ENCODE results near the gene LRRIQ1.

Gene LRRIQ1

DNA sequence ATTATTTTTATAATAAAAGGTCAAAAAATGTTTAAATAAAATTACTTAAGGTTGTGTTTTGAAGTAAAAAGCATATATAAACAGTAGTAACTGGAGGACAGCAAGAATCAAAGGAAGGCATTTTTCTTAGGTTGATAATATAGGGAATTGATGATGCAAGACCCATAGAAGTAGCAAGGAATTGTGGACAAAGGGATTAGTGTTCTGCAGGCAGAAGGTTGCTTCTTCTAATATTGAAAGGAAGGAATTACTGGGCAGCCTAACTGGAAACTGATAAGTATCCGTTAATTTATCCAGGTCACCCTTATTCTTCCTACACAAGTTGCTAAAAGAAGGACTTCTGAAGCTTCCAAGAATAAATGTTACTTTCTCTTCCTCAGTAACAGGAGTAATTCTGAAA lies 189.3 kb downstream of the LRRIQ1 start:
- ChIA-PET CTCF (no interaction called here), POLR2A (no interaction called here)
- Histone ChIP-seq H3K9me3 (ENCODE audit: control extremely low read depth in 1 of 5, control insufficient read depth in 4 of 5, insufficient read depth in 2 of 5, low read depth in 1 of 5, low read length in 4 of 5) (peaks cover 0 to 2% (median 0%) of the 10 kb centered on the region in 5 experiments), H3K4me1 (ENCODE audit: control extremely low read depth in 1 of 4, control insufficient read depth in 4 of 4, insufficient read depth in 4 of 4, low read length in 3 of 4) (no peaks in the 10 kb centered on the region), H3K27me3 (replicated peaks in 2 of 5; ENCODE audit: control insufficient read depth in 4 of 5, insufficient read depth in 5 of 5, low read length in 4 of 5) (no peaks in the 10 kb centered on the region), H3K36me3 (ENCODE audit: control insufficient read depth in 4 of 4, insufficient read depth in 4 of 4, low read length in 3 of 4) (no peaks in the 10 kb centered on the region), H3K4me3 (ENCODE audit: control insufficient read depth in 1 of 7, extremely low read depth in 1 of 7, insufficient read depth in 4 of 7, low read depth in 2 of 7, low read length in 6 of 7) (no peak overlapping the region), H3K27ac (ENCODE audit: insufficient read depth in 1 of 2, low read depth in 1 of 2, low read length in 2 of 2, poor library complexity in 1 of 2, severe bottlenecking in 2 of 2) (no peak overlapping the region)
- WGBS (ENCODE audit: insufficient coverage), result 100% methylated on average over 1 of the region's 1 CpG
- DNase-seq, result no peak

DNA sequence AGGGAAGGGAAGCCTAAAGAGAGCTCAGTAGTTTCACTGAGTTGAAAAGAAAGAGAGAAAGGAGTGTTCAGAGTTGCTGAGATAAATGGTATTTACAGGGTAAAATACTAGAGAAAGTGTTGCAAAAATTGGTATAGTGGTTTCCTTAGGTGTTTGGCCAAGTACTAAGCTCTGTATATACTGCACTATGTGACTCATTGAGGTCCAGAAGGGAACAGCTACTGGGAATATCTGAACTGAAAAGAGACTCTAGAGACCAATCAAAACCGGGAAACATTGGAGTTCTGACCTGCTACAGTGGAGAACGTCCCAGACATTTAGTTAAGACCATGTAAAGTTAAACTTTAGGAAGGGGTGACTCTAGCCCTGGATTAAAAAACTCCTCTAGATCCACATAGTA lies 201.2 kb downstream of the LRRIQ1 start:
- no peaks in the 10 kb centered on the region for H3K4me1 ChIP-seq (ENCODE audit: control extremely low read depth in 1 of 4, control insufficient read depth in 4 of 4, insufficient read depth in 4 of 4, low read length in 3 of 4)
- no peaks in the 10 kb centered on the region for H3K36me3 ChIP-seq (ENCODE audit: control insufficient read depth in 4 of 4, insufficient read depth in 4 of 4, low read length in 3 of 4)
- no peak for DNase-seq
- no peak overlapping the region for H3K27ac ChIP-seq (ENCODE audit: insufficient read depth in 1 of 2, low read depth in 1 of 2, low read length in 2 of 2, poor library complexity in 1 of 2, severe bottlenecking in 2 of 2)
- ChIA-PET POLR2A (no interaction called here), CTCF (no interaction called here)
- peaks cover 0 to 3% (median 0%) of the 10 kb centered on the region in 5 experiments for H3K27me3 ChIP-seq (replicated peaks in 2 of 5; ENCODE audit: control insufficient read depth in 4 of 5, insufficient read depth in 5 of 5, low read length in 4 of 5)
- H3K9me3 ChIP-seq (ENCODE audit: control extremely low read depth in 1 of 5, control insufficient read depth in 4 of 5, insufficient read depth in 2 of 5, low read depth in 1 of 5, low read length in 4 of 5), result no peaks in the 10 kb centered on the region
- 83% methylated on average over 2 of the region's 2 CpGs for WGBS (ENCODE audit: insufficient coverage)
- no peak overlapping the region for H3K4me3 ChIP-seq (ENCODE audit: control insufficient read depth in 1 of 7, extremely low read depth in 1 of 7, insufficient read depth in 4 of 7, low read depth in 2 of 7, low read length in 6 of 7)

DNA sequence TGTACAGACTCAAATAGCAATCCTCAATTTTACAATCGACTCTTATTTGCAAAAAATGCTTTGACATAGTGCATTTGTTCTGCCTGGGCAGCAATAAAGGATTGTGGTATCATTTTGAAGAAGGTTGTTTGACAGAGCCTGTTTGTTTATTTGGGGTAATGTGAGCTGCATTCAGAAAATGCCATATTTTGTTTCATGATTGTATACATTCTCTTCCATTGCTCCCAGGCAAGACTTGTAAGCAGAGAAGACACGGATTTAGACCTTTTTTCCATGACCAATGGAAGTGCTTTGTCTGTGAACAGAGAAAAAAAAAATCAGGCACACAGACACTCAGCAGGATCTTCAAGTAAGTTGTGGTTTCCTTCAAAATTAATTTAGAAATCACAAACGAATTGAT lies 208.4 kb downstream of the LRRIQ1 start:
- Histone ChIP-seq H3K36me3 (ENCODE audit: control insufficient read depth in 4 of 4, insufficient read depth in 4 of 4, low read length in 3 of 4) (no peaks in the 10 kb centered on the region), H3K4me3 (ENCODE audit: control insufficient read depth in 1 of 7, extremely low read depth in 1 of 7, insufficient read depth in 4 of 7, low read depth in 2 of 7, low read length in 6 of 7) (no peak overlapping the region), H3K27me3 (replicated peaks in 2 of 5; ENCODE audit: control insufficient read depth in 4 of 5, insufficient read depth in 5 of 5, low read length in 4 of 5) (peaks cover 0 to 7% (median 6%) of the 10 kb centered on the region in 5 experiments), H3K27ac (ENCODE audit: insufficient read depth in 1 of 2, low read depth in 1 of 2, low read length in 2 of 2, poor library complexity in 1 of 2, severe bottlenecking in 2 of 2) (no peak overlapping the region), H3K4me1 (ENCODE audit: control extremely low read depth in 1 of 4, control insufficient read depth in 4 of 4, insufficient read depth in 4 of 4, low read length in 3 of 4) (no peaks in the 10 kb centered on the region), H3K9me3 (ENCODE audit: control extremely low read depth in 1 of 5, control insufficient read depth in 4 of 5, insufficient read depth in 2 of 5, low read depth in 1 of 5, low read length in 4 of 5) (no peaks in the 10 kb centered on the region)
- ChIA-PET CTCF (no interaction called here), POLR2A (no interaction called here)
- 70% methylated on average over 2 of the region's 3 CpGs for WGBS (ENCODE audit: insufficient coverage)
- no peak for DNase-seq

DNA sequence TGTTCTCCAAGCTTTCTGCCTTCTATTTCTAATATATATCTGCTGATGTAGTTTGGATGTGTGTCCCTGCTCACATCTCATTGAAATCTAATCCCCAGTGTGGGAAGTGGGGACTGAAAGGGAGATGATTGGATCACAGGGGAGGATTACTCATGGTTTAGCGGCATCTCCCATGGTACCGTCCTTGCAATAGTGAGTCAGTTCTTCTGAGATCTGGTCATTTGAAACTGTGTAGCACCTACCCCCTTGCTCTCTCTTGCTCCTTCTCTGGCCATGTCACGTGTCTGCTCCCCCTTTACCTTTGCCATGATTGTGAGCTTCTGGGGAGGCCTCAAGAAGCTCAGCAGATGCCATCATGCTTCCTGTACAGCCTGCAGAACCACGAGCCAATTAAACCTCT lies 217.7 kb downstream of the LRRIQ1 start:
- H3K27ac ChIP-seq (ENCODE audit: insufficient read depth in 1 of 2, low read depth in 1 of 2, low read length in 2 of 2, poor library complexity in 1 of 2, severe bottlenecking in 2 of 2), result no peak overlapping the region
- no peaks in the 10 kb centered on the region for H3K4me1 ChIP-seq (ENCODE audit: control extremely low read depth in 1 of 4, control insufficient read depth in 4 of 4, insufficient read depth in 4 of 4, low read length in 3 of 4)
- H3K27me3 ChIP-seq (replicated peaks in 2 of 5; ENCODE audit: control insufficient read depth in 4 of 5, insufficient read depth in 5 of 5, low read length in 4 of 5), result peaks cover 0 to 2% (median 0%) of the 10 kb centered on the region in 5 experiments
- ChIA-PET CTCF (no interaction called here), POLR2A (no interaction called here)
- no peaks in the 10 kb centered on the region for H3K9me3 ChIP-seq (ENCODE audit: control extremely low read depth in 1 of 5, control insufficient read depth in 4 of 5, insufficient read depth in 2 of 5, low read depth in 1 of 5, low read length in 4 of 5)
- H3K4me3 ChIP-seq (ENCODE audit: control insufficient read depth in 1 of 7, extremely low read depth in 1 of 7, insufficient read depth in 4 of 7, low read depth in 2 of 7, low read length in 6 of 7), result no peak overlapping the region
- WGBS (ENCODE audit: insufficient coverage), result 77% methylated on average over 3 of the region's 4 CpGs
- H3K36me3 ChIP-seq (ENCODE audit: control insufficient read depth in 4 of 4, insufficient read depth in 4 of 4, low read length in 3 of 4), result no peaks in the 10 kb centered on the region
- no peak for DNase-seq

DNA sequence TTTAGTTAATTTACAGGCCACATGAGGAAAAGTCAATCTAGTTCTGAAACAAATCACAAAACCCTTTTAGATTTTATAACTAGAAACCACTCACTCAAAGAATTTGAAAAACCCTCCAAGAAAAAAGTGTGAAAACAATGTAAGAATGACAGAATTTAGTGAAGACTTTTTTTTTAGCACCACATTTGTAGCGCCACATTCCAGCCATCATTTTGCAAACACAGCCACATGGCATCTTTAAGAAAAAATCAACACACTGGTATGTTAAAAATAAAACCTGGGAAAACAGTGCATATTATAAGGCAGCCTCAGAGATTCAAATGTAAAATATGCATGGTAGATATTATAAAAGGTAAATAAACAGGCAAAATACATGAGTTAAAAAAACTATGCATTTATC lies 221.5 kb downstream of the LRRIQ1 start:
- POLR2A ChIA-PET, result no interaction called here
- Histone ChIP-seq H3K9me3 (ENCODE audit: control extremely low read depth in 1 of 5, control insufficient read depth in 4 of 5, insufficient read depth in 2 of 5, low read depth in 1 of 5, low read length in 4 of 5) (no peaks in the 10 kb centered on the region), H3K4me3 (ENCODE audit: control insufficient read depth in 1 of 7, extremely low read depth in 1 of 7, insufficient read depth in 4 of 7, low read depth in 2 of 7, low read length in 6 of 7) (no peak overlapping the region), H3K27me3 (replicated peaks in 2 of 5; ENCODE audit: control insufficient read depth in 4 of 5, insufficient read depth in 5 of 5, low read length in 4 of 5) (peaks cover 0 to 2% (median 0%) of the 10 kb centered on the region in 5 experiments), H3K36me3 (ENCODE audit: control insufficient read depth in 4 of 4, insufficient read depth in 4 of 4, low read length in 3 of 4) (no peaks in the 10 kb centered on the region), H3K4me1 (ENCODE audit: control extremely low read depth in 1 of 4, control insufficient read depth in 4 of 4, insufficient read depth in 4 of 4, low read length in 3 of 4) (no peaks in the 10 kb centered on the region), H3K27ac (ENCODE audit: insufficient read depth in 1 of 2, low read depth in 1 of 2, low read length in 2 of 2, poor library complexity in 1 of 2, severe bottlenecking in 2 of 2) (no peak overlapping the region)
- WGBS (ENCODE audit: insufficient coverage), result no CpG with 5 or more reads among the region's 1 CpG
- no peak for DNase-seq
- CTCF ChIA-PET, result no interaction called here

DNA sequence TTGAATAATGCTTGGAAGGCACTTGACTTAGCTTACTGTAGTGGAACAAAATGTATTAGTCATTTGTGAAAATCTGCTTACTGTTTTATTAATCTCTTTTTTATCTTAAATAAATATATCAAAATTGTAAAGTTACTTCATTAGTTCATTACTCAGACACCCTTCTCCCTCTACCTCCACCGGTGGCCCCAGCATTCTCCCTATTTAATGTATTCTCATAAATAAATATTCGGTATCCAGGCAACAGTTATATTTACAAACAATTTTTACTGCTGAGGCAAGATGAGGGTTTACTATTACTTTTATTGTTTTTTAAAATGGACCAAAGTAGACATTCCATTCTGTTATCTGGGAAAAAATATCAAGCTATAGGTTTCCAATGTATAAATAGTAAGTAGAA lies 224.3 kb downstream of the LRRIQ1 start:
- ChIA-PET POLR2A (no interaction called here), CTCF (no interaction called here)
- Histone ChIP-seq H3K36me3 (ENCODE audit: control insufficient read depth in 4 of 4, insufficient read depth in 4 of 4, low read length in 3 of 4) (no peaks in the 10 kb centered on the region), H3K9me3 (ENCODE audit: control extremely low read depth in 1 of 5, control insufficient read depth in 4 of 5, insufficient read depth in 2 of 5, low read depth in 1 of 5, low read length in 4 of 5) (no peaks in the 10 kb centered on the region), H3K4me3 (ENCODE audit: control insufficient read depth in 1 of 7, extremely low read depth in 1 of 7, insufficient read depth in 4 of 7, low read depth in 2 of 7, low read length in 6 of 7) (no peak overlapping the region), H3K27me3 (replicated peaks in 2 of 5; ENCODE audit: control insufficient read depth in 4 of 5, insufficient read depth in 5 of 5, low read length in 4 of 5) (peaks cover 0 to 2% (median 0%) of the 10 kb centered on the region in 5 experiments), H3K27ac (ENCODE audit: insufficient read depth in 1 of 2, low read depth in 1 of 2, low read length in 2 of 2, poor library complexity in 1 of 2, severe bottlenecking in 2 of 2) (no peak overlapping the region), H3K4me1 (ENCODE audit: control extremely low read depth in 1 of 4, control insufficient read depth in 4 of 4, insufficient read depth in 4 of 4, low read length in 3 of 4) (no peaks in the 10 kb centered on the region)
- no CpG with 5 or more reads among the region's 2 CpGs for WGBS (ENCODE audit: insufficient coverage)
- DNase-seq, result no peak

DNA sequence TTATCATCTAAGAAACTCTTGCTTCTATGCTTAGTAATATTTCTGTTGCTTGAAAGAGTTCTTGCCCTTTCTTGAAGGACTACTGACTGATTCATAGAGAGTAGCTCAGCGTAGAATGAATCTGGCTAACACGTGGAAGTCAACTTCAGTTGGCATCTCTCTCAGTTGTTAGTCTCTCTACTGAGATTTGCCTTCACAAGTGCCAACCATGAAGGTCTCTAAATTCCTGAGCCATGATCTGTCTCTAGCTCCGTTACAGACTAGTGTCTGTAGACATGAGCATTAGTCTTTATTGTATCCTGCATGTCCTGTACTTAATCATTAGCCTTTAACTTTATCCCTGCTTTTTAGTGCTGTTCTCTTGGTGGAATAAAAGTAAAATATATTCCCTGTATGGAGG lies 224.7 kb downstream of the LRRIQ1 start:
- Histone ChIP-seq H3K27ac (ENCODE audit: insufficient read depth in 1 of 2, low read depth in 1 of 2, low read length in 2 of 2, poor library complexity in 1 of 2, severe bottlenecking in 2 of 2) (no peak overlapping the region), H3K9me3 (ENCODE audit: control extremely low read depth in 1 of 5, control insufficient read depth in 4 of 5, insufficient read depth in 2 of 5, low read depth in 1 of 5, low read length in 4 of 5) (no peaks in the 10 kb centered on the region), H3K4me1 (ENCODE audit: control extremely low read depth in 1 of 4, control insufficient read depth in 4 of 4, insufficient read depth in 4 of 4, low read length in 3 of 4) (peaks cover 0 to 2% (median 0%) of the 10 kb centered on the region in 4 experiments), H3K27me3 (replicated peaks in 2 of 5; ENCODE audit: control insufficient read depth in 4 of 5, insufficient read depth in 5 of 5, low read length in 4 of 5) (peaks cover 0 to 2% (median 0%) of the 10 kb centered on the region in 5 experiments), H3K36me3 (ENCODE audit: control insufficient read depth in 4 of 4, insufficient read depth in 4 of 4, low read length in 3 of 4) (no peaks in the 10 kb centered on the region), H3K4me3 (ENCODE audit: control insufficient read depth in 1 of 7, extremely low read depth in 1 of 7, insufficient read depth in 4 of 7, low read depth in 2 of 7, low read length in 6 of 7) (no peak overlapping the region)
- ChIA-PET CTCF (interaction anchor here (0.7 kb wide), 1 partner anchor 106 kb away, joined by 3 read pairs; no protein-coding TSS in a partner anchor), POLR2A (no interaction called here)
- DNase-seq, result no peak
- WGBS (ENCODE audit: insufficient coverage), result 63% methylated on average over 3 of the region's 3 CpGs

All from common myeloid progenitor, CD34-positive (primary cell).